B cell (primary cell): ENCODE data around the gene CCR2. TPM values are rescaled to one million over a fixed set of nuclear protein-coding genes. Genes with fewer than 3 reads are reported as not detected.

Source experiments
- ATAC-seq: fragments of 200-7000 bp; cut with Tn5 transposase; one replicate; pipeline ENCODE4 v1.10.0; 2021; ENCODE audit warnings: low read depth, mild to moderate bottlenecking, moderate number of reproducible peaks, moderate library complexity
- CTCF ChIA-PET: fragments of 350-600 bp; sonication (Branson Sonifier 250); formaldehyde crosslinking; loops from one replicate; lab custom pipeline; 2021; ENCODE audit warnings: antibody characterized with exemption, inconsistent platforms; lab: Charles Lee
- POLR2A ChIA-PET: fragments of 350-600 bp; sonication (Branson Sonifier 250); formaldehyde crosslinking; loops from one replicate; lab custom pipeline; 2021; ENCODE audit warnings: antibody characterized with exemption; lab: Charles Lee
- DNase-seq: peaks from one replicate; pipeline ENCODE4 v3.0.0; 2013
- H2AFZ ChIP-seq: 2 replicates; pipeline ENCODE4 v1.6.1; 2012; ENCODE audit warnings: mild to moderate bottlenecking, low read depth, low read length; ENCODE audit not compliant: insufficient read depth, poor library complexity, severe bottlenecking
- H3K27ac ChIP-seq, 2 donors: 1 replicate in 1 of 2; 2 replicates in 1 of 2; pipeline ENCODE4 v1.5.1; 2012 to 2013; ENCODE audit warnings: low read length in 2 of 2, mild to moderate bottlenecking in 2 of 2, moderate library complexity in 1 of 2
- H3K27me3 ChIP-seq, 4 experiments: fragments of 200-600 bp in 1 of 4; sonication (generic) in 1 of 4; replicated peaks in 1 of 4; 1 replicate in 2 of 4; 2 replicates in 2 of 4; pipeline versions ENCODE4 v1.6.1 to v1.7.0; 2013 to 2016; ENCODE audit warnings: low read length in 3 of 4, mild to moderate bottlenecking in 2 of 4, mixed read lengths in 1 of 4, moderate library complexity in 1 of 4; ENCODE audit not compliant: insufficient read depth in 4 of 4, control insufficient read depth in 3 of 4; ENCODE audit errors: control extremely low read depth in 1 of 4
- H3K36me3 ChIP-seq, 2 experiments: replicated peaks in 1 of 2; 1 replicate in 1 of 2; 2 replicates in 1 of 2; pipeline versions ENCODE4 v1.6.1 to v1.7.1; 2013; ENCODE audit warnings: low read length in 1 of 2; ENCODE audit not compliant: insufficient read depth in 2 of 2, control insufficient read depth in 1 of 2; ENCODE audit errors: control extremely low read depth in 1 of 2, extremely low read depth in 1 of 2
- H3K4me1 ChIP-seq, 2 donors: fragments of 200-600 bp in 1 of 2; sonication (generic) in 1 of 2; 1 replicate in 1 of 2; 2 replicates in 1 of 2; pipeline versions ENCODE4 v1.5.1 to v1.6.1; 2013 to 2017; ENCODE audit warnings: low read length in 2 of 2; ENCODE audit not compliant: control insufficient read depth in 2 of 2, insufficient read depth in 2 of 2
- H3K4me2 ChIP-seq: replicated peaks from 2 replicates; pipeline ENCODE3; 2012; ENCODE audit warnings: mild to moderate bottlenecking, low read depth, low read length; ENCODE audit not compliant: poor library complexity, severe bottlenecking
- H3K4me3 ChIP-seq, 5 experiments: fragments of 200-600 bp in 1 of 5; sonication (generic) in 1 of 5; 1 replicate in 3 of 5; 2 replicates in 2 of 5; pipeline versions ENCODE4 v1.5.1 to v1.7.0; 2011 to 2016; ENCODE audit warnings: low read length in 4 of 5, mild to moderate bottlenecking in 4 of 5, low read depth in 2 of 5, control low read depth in 1 of 5, moderate library complexity in 1 of 5; ENCODE audit not compliant: insufficient read depth in 1 of 5; ENCODE audit errors: control extremely low read depth in 1 of 5, extremely low read depth in 1 of 5
- H3K79me2 ChIP-seq: fragments of 200-600 bp; sonication (generic); one replicate; pipeline ENCODE4 v1.6.0; 2016; ENCODE audit warnings: low read length; ENCODE audit not compliant: control insufficient read depth, insufficient read depth
- H3K9ac ChIP-seq: fragments of 200-600 bp; sonication (generic); 2 replicates; pipeline ENCODE4 v1.6.1; 2017; ENCODE audit warnings: mild to moderate bottlenecking, low read length, moderate library complexity
- H3K9me3 ChIP-seq, 3 donors: one replicate each; pipeline versions ENCODE4 v1.6.1 to v1.7.1; 2013; ENCODE audit warnings: low read length in 2 of 3; ENCODE audit not compliant: control insufficient read depth in 2 of 3, insufficient read depth in 1 of 3; ENCODE audit errors: control extremely low read depth in 1 of 3
- H4K20me1 ChIP-seq: 2 replicates; pipeline ENCODE4 v1.6.0; 2012; ENCODE audit warnings: mild to moderate bottlenecking, low read length; ENCODE audit not compliant: insufficient read depth, control insufficient read depth, poor library complexity, severe bottlenecking
- H3K27ac Mint-ChIP-seq: one replicate; pipeline ENCODE4 v1.8.0; 2021; ENCODE audit warnings: mixed read lengths
- H3K27me3 Mint-ChIP-seq: one replicate; pipeline ENCODE4 v1.8.0; 2021; ENCODE audit warnings: mixed read lengths
- H3K4me1 Mint-ChIP-seq: one replicate; pipeline ENCODE4 v1.8.0; 2021; ENCODE audit warnings: mixed read lengths
- H3K4me3 Mint-ChIP-seq: one replicate; pipeline ENCODE4 v1.8.0; 2021; ENCODE audit warnings: mixed read lengths
- H3K9me3 Mint-ChIP-seq: one replicate; pipeline ENCODE4 v1.8.0; 2022; ENCODE audit warnings: mixed read lengths; ENCODE audit not compliant: insufficient read depth
- EZH2 ChIP-seq: IDR thresholded peaks from 2 replicates; pipeline ENCODE4 v1.6.1; 2012; ENCODE audit warnings: borderline replicate concordance, low read depth, mild to moderate bottlenecking, moderate library complexity, low read length; ENCODE audit not compliant: insufficient read depth, poor library complexity, severe bottlenecking
- WGBS: methylation state at CpG from one replicate; pipeline ENCODE4 v1.1.5; 2013; ENCODE audit warnings: missing lambda C conversion rate; ENCODE audit not compliant: insufficient coverage; 5-methylcytosine and 5-hydroxymethylcytosine counted together
- intact Hi-C: fragments of 100-400 bp; cut with micrococcal nuclease; formaldehyde crosslinking; loops from one replicate; pipeline ENCODE4 v1.10.0; 2022
- polyA plus RNA-seq: library from polyadenylated mRNA; depleted of rRNA; stranded (reverse); fragments of >200 nt; gene quantifications from 2 replicates; pipeline ENCODE4 v1.2.3, GENCODE V29; 2012
- total RNA-seq, 2 donors: library from RNA; stranded (reverse); fragments of 120-200 nt in 1 of 2; gene quantifications; 1 replicate in 1 of 2; 2 replicates in 1 of 2; pipeline versions ENCODE4 v1.2.3 to v1.2.4, GENCODE V29; 2013 to 2022
- TF ChIP-seq, protein P1 (sequence below): fragments of 200-600 bp; IDR thresholded peaks from one replicate; pipeline ENCODE4 v1.8.0; 2022; ENCODE audit warnings: antibody characterized with exemption, mild to moderate bottlenecking

CCR2 gene
- total and polyA plus RNA-seq, 2 donors (not counting 1 experiment from before 2014, with no cell fraction given): 0.34 to 0.82 TPM

DNA sequence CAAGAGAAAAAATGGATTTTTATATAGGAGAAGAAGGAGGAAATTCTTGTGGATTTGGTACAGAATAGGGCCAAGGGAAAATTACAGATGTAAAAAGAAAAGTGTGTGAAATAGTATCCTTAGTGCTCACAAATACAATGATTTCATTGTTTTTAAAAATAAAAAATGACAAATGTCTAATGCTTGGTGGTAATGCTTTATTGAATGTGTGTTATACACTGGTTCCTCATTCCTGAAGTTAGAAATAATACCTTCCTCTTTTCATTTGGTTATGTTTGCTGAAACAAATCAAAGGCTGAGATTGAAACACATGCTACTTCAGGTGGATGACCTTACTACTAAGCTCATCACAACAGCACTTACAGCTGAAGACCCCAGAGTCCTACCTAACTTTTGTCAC is 37.7 kb upstream of the CCR2 start:
- ChIA-PET POLR2A (no interaction called here), CTCF (interaction anchor here (0.6 to 0.9 kb wide), 3 partner anchors 40 to 224 kb away, joined by 3 to 4 read pairs (median 3); no protein-coding TSS in a partner anchor)
- H3K27ac Mint-ChIP-seq: peak overlapping the region; percentile 82
- Histone ChIP-seq H3K9me3 (peaks cover 0 to 5% (median 0%) of the 10 kb centered on the region in 3 donors), H3K27me3 (no peaks in the 10 kb centered on the region), H3K36me3 (no peaks in the 10 kb centered on the region), H2AFZ (no peak overlapping the region), H3K4me1 (peaks cover 27 to 30% of the 10 kb centered on the region in 2 donors), H4K20me1 (no peaks in the 10 kb centered on the region), H3K9ac (no peak overlapping the region), H3K79me2 (no peaks in the 10 kb centered on the region), H3K4me2 (peak overlapping the region; percentile 42), H3K27ac (peak overlapping the region; percentile 11 to 54), H3K4me3 (no peak overlapping the region)
- H3K4me1 Mint-ChIP-seq: peaks cover 48% of the 10 kb centered on the region
- DNase-seq: peak; percentile 44
- TF ChIP-seq EZH2: no peak
- TF ChIP-seq, protein P1, sequence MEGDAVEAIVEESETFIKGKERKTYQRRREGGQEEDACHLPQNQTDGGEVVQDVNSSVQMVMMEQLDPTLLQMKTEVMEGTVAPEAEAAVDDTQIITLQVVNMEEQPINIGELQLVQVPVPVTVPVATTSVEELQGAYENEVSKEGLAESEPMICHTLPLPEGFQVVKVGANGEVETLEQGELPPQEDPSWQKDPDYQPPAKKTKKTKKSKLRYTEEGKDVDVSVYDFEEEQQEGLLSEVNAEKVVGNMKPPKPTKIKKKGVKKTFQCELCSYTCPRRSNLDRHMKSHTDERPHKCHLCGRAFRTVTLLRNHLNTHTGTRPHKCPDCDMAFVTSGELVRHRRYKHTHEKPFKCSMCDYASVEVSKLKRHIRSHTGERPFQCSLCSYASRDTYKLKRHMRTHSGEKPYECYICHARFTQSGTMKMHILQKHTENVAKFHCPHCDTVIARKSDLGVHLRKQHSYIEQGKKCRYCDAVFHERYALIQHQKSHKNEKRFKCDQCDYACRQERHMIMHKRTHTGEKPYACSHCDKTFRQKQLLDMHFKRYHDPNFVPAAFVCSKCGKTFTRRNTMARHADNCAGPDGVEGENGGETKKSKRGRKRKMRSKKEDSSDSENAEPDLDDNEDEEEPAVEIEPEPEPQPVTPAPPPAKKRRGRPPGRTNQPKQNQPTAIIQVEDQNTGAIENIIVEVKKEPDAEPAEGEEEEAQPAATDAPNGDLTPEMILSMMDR: no peak
- peak overlapping the region; percentile 52 for H3K4me3 Mint-ChIP-seq
- H3K9me3 Mint-ChIP-seq: no peaks in the 10 kb centered on the region
- H3K27me3 Mint-ChIP-seq: no peaks in the 10 kb centered on the region
- ATAC-seq: peak; percentile 75
- intact Hi-C loops: no loop called here

DNA sequence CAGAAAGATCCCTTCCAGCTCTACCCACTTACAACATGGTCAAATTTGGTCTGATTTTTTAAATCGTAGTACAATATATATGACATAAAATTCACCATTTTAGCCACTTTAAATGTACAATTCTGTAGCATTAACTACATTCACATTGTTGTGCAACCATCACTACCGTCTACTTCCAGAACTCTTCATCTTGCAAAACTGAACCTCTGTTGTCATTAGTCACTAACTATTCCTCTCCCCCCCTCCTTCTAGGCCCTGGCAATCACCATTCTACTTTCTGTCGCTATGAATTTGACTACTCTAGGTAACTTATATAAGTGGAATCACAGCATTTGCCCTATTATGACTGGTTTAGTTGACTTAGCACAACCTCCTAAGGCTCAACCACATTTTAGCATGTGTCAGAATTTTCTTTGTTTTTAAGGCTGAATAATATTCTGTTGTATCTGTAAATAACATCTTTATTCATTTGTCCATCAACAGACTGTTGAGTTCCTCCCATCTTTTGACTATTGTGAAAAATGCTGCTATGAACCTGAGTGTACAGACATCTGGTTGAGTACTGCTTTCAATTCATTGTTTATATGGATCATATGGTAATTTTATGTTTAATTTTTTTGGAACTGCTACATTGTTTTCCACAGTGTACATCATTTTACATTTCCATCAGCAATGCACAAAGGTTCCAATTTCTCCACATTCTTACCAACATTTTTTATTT is 35.5 kb upstream of the CCR2 start:
- Histone ChIP-seq H3K9ac (no peak overlapping the region), H3K27ac (no peak overlapping the region), H3K4me2 (no peak overlapping the region), H3K4me1 (peaks cover 45 to 48% of the 10 kb centered on the region in 2 donors), H4K20me1 (no peaks in the 10 kb centered on the region), H3K79me2 (no peaks in the 10 kb centered on the region), H3K27me3 (no peaks in the 10 kb centered on the region), H2AFZ (no peak overlapping the region), H3K36me3 (no peaks in the 10 kb centered on the region), H3K9me3 (peaks cover 0 to 5% (median 0%) of the 10 kb centered on the region in 3 donors), H3K4me3 (no peak overlapping the region)
- Mint-ChIP-seq H3K4me3 (no peak overlapping the region), H3K9me3 (no peaks in the 10 kb centered on the region), H3K27ac (no peak overlapping the region), H3K4me1 (peaks cover 66% of the 10 kb centered on the region), H3K27me3 (no peaks in the 10 kb centered on the region)
- POLR2A ChIA-PET: no interaction called here
- CTCF ChIA-PET: no interaction called here
- TF ChIP-seq, protein P1: no peak
- no peak for TF ChIP-seq EZH2
- 89% methylated on average over 1 of the region's 3 CpGs for WGBS
- intact Hi-C loops: no loop called here
- no peak for DNase-seq
- no peak for ATAC-seq
